Measurements from ENCODE around the gene NEURL2. TPM values are rescaled to one million over a fixed set of nuclear protein-coding genes. Genes with fewer than 3 reads are reported as not detected.

The NEURL2 gene
- total RNA-seq, 2 experiments from 2014 or later, result 2.6 TPM

GRCh38 chr20:45913116-45913515 is 22.1 kb upstream of the NEURL2 start:
- no peak overlapping the region for H3K4me3 Mint-ChIP-seq
- H3K9me3 Mint-ChIP-seq, result no peaks in the 10 kb centered on the region
- CTCF ChIA-PET, result no interaction called here
- POLR2A ChIA-PET, result no interaction called here
- no peak overlapping the region for H3K27ac Mint-ChIP-seq
- peaks cover 26% of the 10 kb centered on the region for H3K27me3 Mint-ChIP-seq
- no peak for DNase-seq
- H3K4me1 Mint-ChIP-seq, result peaks cover 22% of the 10 kb centered on the region
- no peaks in the 10 kb centered on the region for H3K36me3 Mint-ChIP-seq (ENCODE audit: low read depth)

DNA sequence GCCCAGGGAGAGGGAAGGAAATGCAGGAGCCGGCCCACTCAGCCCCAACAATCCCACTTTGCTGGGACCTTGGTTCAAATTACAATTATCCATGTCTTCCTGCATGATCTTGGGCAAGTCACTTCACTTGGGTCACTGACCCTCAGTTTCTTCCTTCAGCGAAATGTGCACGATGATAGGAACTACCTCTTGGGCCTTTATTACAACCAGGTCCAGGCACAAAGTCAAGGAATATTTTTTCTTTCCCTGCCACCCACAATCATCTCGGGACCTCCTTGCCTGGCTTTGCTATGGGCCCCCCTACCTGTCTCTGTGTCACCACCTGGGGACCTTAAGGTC is 21.3 kb upstream of the NEURL2 start:
- H3K4me3 Mint-ChIP-seq, result no peak overlapping the region
- ChIA-PET CTCF (no interaction called here), POLR2A (no interaction called here)
- no peak overlapping the region for H3K27ac Mint-ChIP-seq
- H3K4me1 Mint-ChIP-seq, result peaks cover 22% of the 10 kb centered on the region
- no peaks in the 10 kb centered on the region for H3K9me3 Mint-ChIP-seq
- no peak for DNase-seq
- no peaks in the 10 kb centered on the region for H3K36me3 Mint-ChIP-seq (ENCODE audit: low read depth)
- H3K27me3 Mint-ChIP-seq, result peaks cover 26% of the 10 kb centered on the region

GRCh38 chr20:45911486-45912343 is 20.7 kb upstream of the NEURL2 start, which contains the start of gene PLTP:
Gene PLTP, minus strand, starts transcription at chr20:45912155. Its CDS starts 703 bp downstream, at chr20:45911452.
- ChIA-PET CTCF (no interaction called here), POLR2A (no interaction called here)
- Mint-ChIP-seq H3K9me3 (no peaks in the 10 kb centered on the region), H3K27ac (peak within 1 kb of the TSS; percentile 62), H3K4me1 (peaks cover 22% of the 10 kb centered on the region), H3K36me3 (ENCODE audit: low read depth) (no peaks in the 10 kb centered on the region), H3K27me3 (peaks cover 26% of the 10 kb centered on the region), H3K4me3 (peak within 1 kb of the TSS; percentile 65)
- DNase-seq, result peak; percentile 27

GRCh38 chr20:45910670-45911485 is 19.9 kb upstream of the NEURL2 start:
- H3K9me3 Mint-ChIP-seq, result no peaks in the 10 kb centered on the region
- POLR2A ChIA-PET, result interaction anchor here (0.6 kb wide), 1 partner anchor 71 kb away, joined by 6 read pairs; no protein-coding TSS in a partner anchor
- peaks cover 21% of the 10 kb centered on the region for H3K27me3 Mint-ChIP-seq
- DNase-seq, result peak; percentile 86
- no peaks in the 10 kb centered on the region for H3K36me3 Mint-ChIP-seq (ENCODE audit: low read depth)
- H3K27ac Mint-ChIP-seq, result peak overlapping the region; percentile 62
- peak overlapping the region; percentile 65 for H3K4me3 Mint-ChIP-seq
- peaks cover 22% of the 10 kb centered on the region for H3K4me1 Mint-ChIP-seq
- CTCF ChIA-PET, result interaction anchor here (1.9 to 2.0 kb wide), 2 partner anchors 11 to 14 kb away, joined by 7 to 8 read pairs; no protein-coding TSS in a partner anchor

GRCh38 chr20:45909817-45910669 is 19.0 kb upstream of the NEURL2 start:
- H3K4me3 Mint-ChIP-seq, result peak overlapping the region; percentile 65
- peaks cover 22% of the 10 kb centered on the region for H3K4me1 Mint-ChIP-seq
- ChIA-PET POLR2A (interaction anchor here (0.6 kb wide), 2 partner anchors 23 to 70 kb away, joined by 3 to 6 read pairs; no protein-coding TSS in a partner anchor), CTCF (interaction anchor here (0.8 to 2.0 kb wide), 3 partner anchors 10 to 20 kb away, joined by 5 to 8 read pairs (median 7); no protein-coding TSS in a partner anchor)
- H3K36me3 Mint-ChIP-seq (ENCODE audit: low read depth), result no peaks in the 10 kb centered on the region
- no peak for DNase-seq
- peak overlapping the region; percentile 62 for H3K27ac Mint-ChIP-seq
- no peaks in the 10 kb centered on the region for H3K9me3 Mint-ChIP-seq
- peaks cover 21% of the 10 kb centered on the region for H3K27me3 Mint-ChIP-seq

GRCh38 chr20:45909336-45909808 is 18.4 kb upstream of the NEURL2 start:
- no peaks in the 10 kb centered on the region for H3K36me3 Mint-ChIP-seq (ENCODE audit: low read depth)
- POLR2A ChIA-PET, result interaction anchor here (0.6 kb wide), 1 partner anchor 24 kb away, joined by 3 read pairs; no protein-coding TSS in a partner anchor
- no peaks in the 10 kb centered on the region for H3K9me3 Mint-ChIP-seq
- CTCF ChIA-PET, result interaction anchor here (0.5 to 2.2 kb wide), 4 partner anchors 9 to 87 kb away, joined by 3 to 8 read pairs (median 6); no protein-coding TSS in a partner anchor
- H3K27me3 Mint-ChIP-seq, result peaks cover 16% of the 10 kb centered on the region
- H3K4me1 Mint-ChIP-seq, result peaks cover 19% of the 10 kb centered on the region
- DNase-seq, result no peak
- no peak overlapping the region for H3K4me3 Mint-ChIP-seq
- no peak overlapping the region for H3K27ac Mint-ChIP-seq

GRCh38 chr20:45908084-45908483 is 17.1 kb upstream of the NEURL2 start:
- no peaks in the 10 kb centered on the region for H3K36me3 Mint-ChIP-seq (ENCODE audit: low read depth)
- CTCF ChIA-PET, result interaction anchor here (1.2 to 2.2 kb wide), 2 partner anchors 9 to 20 kb away, joined by 4 to 5 read pairs; no protein-coding TSS in a partner anchor
- no peak for DNase-seq
- POLR2A ChIA-PET, result no interaction called here
- H3K27ac Mint-ChIP-seq, result no peak overlapping the region
- peaks cover 12% of the 10 kb centered on the region for H3K27me3 Mint-ChIP-seq
- H3K9me3 Mint-ChIP-seq, result no peaks in the 10 kb centered on the region
- peaks cover 18% of the 10 kb centered on the region for H3K4me1 Mint-ChIP-seq
- no peak overlapping the region for H3K4me3 Mint-ChIP-seq

DNA sequence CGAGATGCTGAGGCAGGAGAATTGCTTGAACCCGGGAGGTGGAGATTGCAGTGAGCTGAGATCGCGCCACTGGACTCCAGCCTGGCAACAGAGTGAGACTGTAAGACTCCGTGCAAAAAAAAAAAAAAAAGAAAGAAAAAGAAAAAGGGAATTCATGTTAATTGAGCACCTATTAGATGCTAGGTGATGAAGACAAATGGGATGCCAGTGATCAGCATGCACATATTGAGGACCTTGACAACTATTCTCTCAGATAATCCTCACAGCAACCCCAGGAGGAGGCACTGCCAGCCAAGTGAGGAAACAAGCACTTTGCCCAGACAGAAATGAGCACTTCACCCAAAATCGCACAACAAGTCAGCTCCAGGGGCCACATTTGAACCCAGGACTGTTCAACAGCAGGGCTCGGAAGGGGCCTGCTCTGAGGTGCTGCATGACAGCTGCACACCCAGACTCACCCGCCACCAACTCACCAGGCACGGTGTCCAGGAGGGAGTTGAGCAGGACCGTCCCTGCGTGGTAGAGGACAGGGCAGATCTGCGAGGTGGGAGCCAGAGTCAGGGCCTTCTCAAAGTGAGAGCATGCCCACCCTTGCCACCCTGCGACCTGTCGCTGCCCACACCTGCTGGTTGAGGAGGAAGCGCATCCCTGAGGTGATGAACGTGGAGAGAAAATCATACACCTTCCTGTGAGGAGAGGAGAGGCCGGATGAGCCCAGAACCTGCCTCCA is 16.4 kb upstream of the NEURL2 start:
- H3K4me1 Mint-ChIP-seq, result peaks cover 17% of the 10 kb centered on the region
- ChIA-PET CTCF (interaction anchor here (0.7 to 2.2 kb wide), 3 partner anchors 9 to 21 kb away, joined by 4 to 5 read pairs (median 4); no protein-coding TSS in a partner anchor), POLR2A (interaction anchor here (0.7 kb wide), 1 partner anchor 36 kb away, joined by 3 read pairs; no protein-coding TSS in a partner anchor)
- peaks cover 9% of the 10 kb centered on the region for H3K27me3 Mint-ChIP-seq
- no peak overlapping the region for H3K4me3 Mint-ChIP-seq
- H3K36me3 Mint-ChIP-seq (ENCODE audit: low read depth), result no peaks in the 10 kb centered on the region
- DNase-seq, result no peak
- no peaks in the 10 kb centered on the region for H3K9me3 Mint-ChIP-seq
- H3K27ac Mint-ChIP-seq, result no peak overlapping the region

GRCh38 chr20:45905505-45906079 is 14.6 kb upstream of the NEURL2 start:
- no peak overlapping the region for H3K4me3 Mint-ChIP-seq
- H3K9me3 Mint-ChIP-seq, result no peaks in the 10 kb centered on the region
- H3K27ac Mint-ChIP-seq, result no peak overlapping the region
- ChIA-PET POLR2A (no interaction called here), CTCF (interaction anchor here (1.4 to 2.0 kb wide), 3 partner anchors 9 to 18 kb away, joined by 4 to 5 read pairs (median 5); partner anchors contain the start of genes CTSA, NEURL2 and SPATA25)
- H3K36me3 Mint-ChIP-seq (ENCODE audit: low read depth), result no peaks in the 10 kb centered on the region
- no peak for DNase-seq
- peaks cover 2% of the 10 kb centered on the region for H3K4me1 Mint-ChIP-seq
- peaks cover under 1% of the 10 kb centered on the region for H3K27me3 Mint-ChIP-seq

DNA sequence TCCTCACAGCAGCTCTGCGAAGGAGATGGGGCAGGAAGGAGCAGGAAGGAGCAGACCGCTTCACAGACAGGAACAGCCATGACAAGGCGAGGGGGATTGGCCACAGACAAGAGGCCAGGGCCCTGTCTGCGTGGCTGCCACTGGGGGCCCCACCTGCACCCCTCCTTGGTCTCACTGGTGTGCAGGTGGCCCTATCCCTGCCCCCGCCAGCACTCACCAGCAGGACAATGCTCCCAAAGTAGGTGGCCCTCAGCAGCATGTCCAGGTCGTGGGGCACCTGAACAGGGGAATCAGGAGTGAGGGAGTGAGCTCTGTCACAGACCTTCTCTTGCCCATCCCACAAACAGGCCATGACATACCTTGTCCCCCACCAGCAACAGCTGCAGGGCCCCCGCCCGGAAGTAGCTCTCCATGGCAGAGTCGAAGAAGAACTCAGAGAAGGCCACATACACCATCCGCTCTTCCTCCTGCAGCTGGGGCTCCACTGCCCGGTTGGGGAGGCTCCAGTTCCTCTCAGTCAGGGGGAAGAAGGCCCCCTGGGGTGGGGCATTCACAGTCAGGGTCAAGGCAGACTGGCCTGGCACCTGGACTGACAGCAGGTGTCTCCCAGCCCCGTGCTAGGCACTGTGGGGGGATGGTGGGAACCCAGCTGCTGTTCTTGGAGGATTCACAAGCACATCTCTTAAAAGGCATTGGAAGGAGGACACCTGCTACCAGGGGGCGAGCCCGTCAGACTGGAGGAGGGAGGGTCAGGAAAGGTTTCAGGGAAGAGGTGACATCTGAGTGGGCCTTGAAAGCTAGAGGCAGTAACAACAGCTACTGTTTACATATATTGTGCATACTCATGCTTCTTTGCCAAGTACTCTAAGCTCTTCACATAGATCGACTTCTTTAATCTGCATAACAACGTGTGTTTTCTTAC is 13.8 kb upstream of the NEURL2 start:
- Mint-ChIP-seq H3K27me3 (no peaks in the 10 kb centered on the region), H3K4me1 (no peaks in the 10 kb centered on the region), H3K9me3 (no peaks in the 10 kb centered on the region), H3K4me3 (no peak overlapping the region), H3K36me3 (ENCODE audit: low read depth) (no peaks in the 10 kb centered on the region), H3K27ac (no peak overlapping the region)
- ChIA-PET CTCF (interaction anchor here (1.4 to 2.0 kb wide), 4 partner anchors 8 to 17 kb away, joined by 4 to 5 read pairs (median 4); partner anchors contain the start of genes CTSA, NEURL2 and SPATA25), POLR2A (no interaction called here)
- DNase-seq, result no peak
